ENCODE data around the gene PSMD12.
"Not testable (repeated sequence)": the region's sequence is repeated elsewhere in the genome, so short reads cannot be mapped to it uniquely, and the experiment has no call there.

PSMD12 gene

GRCh38 chr17:67358612-67359011 lies 7.8 kb downstream of the PSMD12 start:
- DNase-seq: no peak

- no peak for DNase-seq
These were observed 12.3 kb downstream of the PSMD12 start for GRCh38 chr17:67353929-67354574.

GRCh38 chr17:67353161-67353560 lies 13.2 kb downstream of the PSMD12 start:
- no peak for DNase-seq

GRCh38 chr17:67349420-67349819 lies 17.0 kb downstream of the PSMD12 start:
- DNase-seq: no peak

- DNase-seq: no peak
These were observed 18.6 kb downstream of the PSMD12 start for GRCh38 chr17:67347826-67348225.

GRCh38 chr17:67343237-67343636 lies 23.1 kb downstream of the PSMD12 start:
- DNase-seq: no peak

- DNase-seq: not testable (repeated sequence)
These were observed 28.0 kb downstream of the PSMD12 start for GRCh38 chr17:67338353-67338752.

- no peak for DNase-seq
These were observed 29.5 kb downstream of the PSMD12 start for GRCh38 chr17:67336859-67337258.

- DNase-seq: no peak
These were observed 31.0 kb downstream of the PSMD12 start for GRCh38 chr17:67335245-67335835.

GRCh38 chr17:67332162-67332508 lies 34.2 kb downstream of the PSMD12 start:
- DNase-seq: not testable (repeated sequence)

GRCh38 chr17:67331381-67332161 lies 34.8 kb downstream of the PSMD12 start:
- DNase-seq: not testable (repeated sequence)

GRCh38 chr17:67328026-67328425 lies 38.4 kb downstream of the PSMD12 start:
- DNase-seq: no peak

- DNase-seq: not testable (repeated sequence)
These were observed 39.2 kb downstream of the PSMD12 start for GRCh38 chr17:67326959-67327745.

GRCh38 chr17:67326440-67326839 lies 39.9 kb downstream of the PSMD12 start:
- no peak for DNase-seq

- DNase-seq: no peak
These were observed 42.0 kb downstream of the PSMD12 start for GRCh38 chr17:67324330-67324729.

GRCh38 chr17:67323445-67323844 lies 42.9 kb downstream of the PSMD12 start:
- no peak for DNase-seq

GRCh38 chr17:67322042-67322787 lies 44.2 kb downstream of the PSMD12 start:
- DNase-seq: peak; percentile 14

- DNase-seq: not testable (repeated sequence)
These were observed 44.9 kb downstream of the PSMD12 start for GRCh38 chr17:67321486-67321885.

GRCh38 chr17:67316781-67317180 lies 49.6 kb downstream of the PSMD12 start:
- DNase-seq: no peak

GRCh38 chr17:67315865-67316264 lies 50.5 kb downstream of the PSMD12 start:
- no peak for DNase-seq

GRCh38 chr17:67312265-67312664 lies 54.1 kb downstream of the PSMD12 start:
- DNase-seq: no peak

- no peak for DNase-seq
These were observed 54.8 kb downstream of the PSMD12 start for GRCh38 chr17:67311575-67311974.

Data from right kidney (tissue), 1 donor.